GM19438 (cell line): Measurements from ENCODE around the gene ALOX5.
"Not testable (repeated sequence)": the region's sequence is repeated elsewhere in the genome, so short reads cannot be mapped to it uniquely, and the experiment has no call there.

ENCODE experiments used
- ATAC-seq: cut with Tn5 transposase; IDR thresholded peaks from one replicate; pipeline ENCODE4 v1.9.1; 2021; ENCODE audit warnings: low read depth; ENCODE audit not compliant: unreplicated experiment

Gene ALOX5

GRCh38 chr10:45461034-45461433 lies 87.0 kb downstream of the ALOX5 start:
- ATAC-seq: peak; percentile 62

GRCh38 chr10:45463244-45464116 lies 89.5 kb downstream of the ALOX5 start:
- ATAC-seq: no peak

GRCh38 chr10:45464958-45465567 lies 91.0 kb downstream of the ALOX5 start:
- ATAC-seq: peak; percentile 42

GRCh38 chr10:45466784-45467183 lies 92.8 kb downstream of the ALOX5 start:
- no peak for ATAC-seq

GRCh38 chr10:45468079-45468478 lies 94.1 kb downstream of the ALOX5 start:
- ATAC-seq: no peak

GRCh38 chr10:45470098-45471012 lies 96.3 kb downstream of the ALOX5 start:
- peak; percentile 56 for ATAC-seq

GRCh38 chr10:45471059-45471458 lies 97.0 kb downstream of the ALOX5 start:
- ATAC-seq: no peak

GRCh38 chr10:45471531-45472310 lies 97.7 kb downstream of the ALOX5 start:
- no peak for ATAC-seq

GRCh38 chr10:45473126-45473525 lies 99.1 kb downstream of the ALOX5 start:
- ATAC-seq: no peak

- no peak for ATAC-seq
Observed at GRCh38 chr10:45476559-45476958, 102.5 kb downstream of the ALOX5 start.

- ATAC-seq: no peak
Observed at GRCh38 chr10:45480294-45480693, 106.3 kb downstream of the ALOX5 start.

GRCh38 chr10:45481100-45481499 lies 107.1 kb downstream of the ALOX5 start:
- not testable (repeated sequence) for ATAC-seq

- no peak for ATAC-seq
Observed at GRCh38 chr10:45483002-45483401, 109.0 kb downstream of the ALOX5 start.

- ATAC-seq: no peak
Observed at GRCh38 chr10:45487735-45488134, 113.7 kb downstream of the ALOX5 start.

GRCh38 chr10:45488365-45488764 lies 114.3 kb downstream of the ALOX5 start:
- ATAC-seq: no peak

GRCh38 chr10:45490277-45490676 lies 116.3 kb downstream of the ALOX5 start:
- no peak for ATAC-seq

GRCh38 chr10:45491061-45491460 lies 117.0 kb downstream of the ALOX5 start:
- no peak for ATAC-seq
